ENCODE results near the gene APLN.

- TF ChIP-seq ZNF274 (IDR thresholded peaks at IDR 0.05; ENCODE audit: low read depth, low read length), result no peak
- TF ChIP-seq YY1 (IDR thresholded peaks at IDR 0.05; ENCODE audit: insufficient read depth, insufficient read length), result no peak
- TF ChIP-seq SUZ12 (IDR thresholded peaks at IDR 0.05; ENCODE audit: extremely low read depth, insufficient read depth, insufficient read length), result no peak
Measured at GRCh38 chrX:129686422-129686948, 31.7 kb upstream of the APLN start.

All from NT2/D1 (cell line).